M059J (cell line): ENCODE results near the gene COX7B2. TPM values are rescaled to one million over a fixed set of nuclear protein-coding genes. Genes with fewer than 3 reads are reported as not detected.

ENCODE experiments used
- DNase-seq: peaks from one replicate; pipeline ENCODE4 v3.0.0-alpha.2; 2012; ENCODE audit warnings: low read depth
- total RNA-seq: library from RNA; depleted of rRNA; stranded (reverse); fragments of >200 nt; shearing (Covaris generic); gene quantifications from 2 replicates; pipeline ENCODE4 v1.2.3, GENCODE V29; 2014

Gene COX7B2
- total RNA-seq, 1 experiment from 2014 or later, result 7.4 TPM

- no peak for DNase-seq
Observed at GRCh38 chr4:46890056-46890455, 19.0 kb downstream of the COX7B2 start.

- DNase-seq, result no peak
Observed at GRCh38 chr4:46889410-46889809, 19.6 kb downstream of the COX7B2 start.

- DNase-seq, result peak; percentile 14
Observed at GRCh38 chr4:46886711-46887110, 22.3 kb downstream of the COX7B2 start.

GRCh38 chr4:46878641-46879040, 30.4 kb downstream of the COX7B2 start:
- DNase-seq, result peak; percentile 42

- no peak for DNase-seq
Observed at GRCh38 chr4:46874811-46875210, 34.2 kb downstream of the COX7B2 start.

GRCh38 chr4:46870411-46870810, 38.6 kb downstream of the COX7B2 start:
- DNase-seq, result no peak

- DNase-seq, result peak; percentile 34
Observed at GRCh38 chr4:46856333-46856732, 52.7 kb downstream of the COX7B2 start.

- no peak for DNase-seq
Observed at GRCh38 chr4:46852800-46853199, 56.2 kb downstream of the COX7B2 start.

- no peak for DNase-seq
Observed at GRCh38 chr4:46850026-46850425, 59.0 kb downstream of the COX7B2 start.

- DNase-seq, result peak; percentile 55
Observed at GRCh38 chr4:46844325-46844917, 64.6 kb downstream of the COX7B2 start.

- DNase-seq, result no peak
Observed at GRCh38 chr4:46839128-46839527, 69.9 kb downstream of the COX7B2 start.

- no peak for DNase-seq
Observed at GRCh38 chr4:46837639-46838038, 71.4 kb downstream of the COX7B2 start.

- no peak for DNase-seq
Observed at GRCh38 chr4:46836584-46836983, 72.5 kb downstream of the COX7B2 start.

GRCh38 chr4:46830971-46831454, 78.0 kb downstream of the COX7B2 start:
- no peak for DNase-seq

GRCh38 chr4:46820154-46820553, 88.9 kb downstream of the COX7B2 start:
- peak; percentile 25 for DNase-seq

GRCh38 chr4:46819095-46819494, 90.0 kb downstream of the COX7B2 start:
- no peak for DNase-seq

- peak; percentile 58 for DNase-seq
Observed at GRCh38 chr4:46818604-46819003, 90.4 kb downstream of the COX7B2 start.

GRCh38 chr4:46817806-46818205, 91.2 kb downstream of the COX7B2 start:
- DNase-seq, result no peak

- DNase-seq, result no peak
Observed at GRCh38 chr4:46804781-46805413, 104.1 kb downstream of the COX7B2 start.

GRCh38 chr4:46793036-46793435, 116.0 kb downstream of the COX7B2 start:
- DNase-seq, result peak; percentile 18

- DNase-seq, result no peak
Observed at GRCh38 chr4:46781434-46782092, 127.5 kb downstream of the COX7B2 start.

- no peak for DNase-seq
Observed at GRCh38 chr4:46765465-46765864, 143.6 kb downstream of the COX7B2 start.

- no peak for DNase-seq
Observed at GRCh38 chr4:46730075-46730474, 179.0 kb downstream of the COX7B2 start.
